GM19395 (cell line): ENCODE measurements around the gene ZSCAN5B.
"Not testable (repeated sequence)": the region's sequence is repeated elsewhere in the genome, so short reads cannot be mapped to it uniquely, and the experiment has no call there.

Experiments
- ATAC-seq: cut with Tn5 transposase; IDR thresholded peaks from one replicate; pipeline ENCODE4 v1.9.1; 2021; ENCODE audit warnings: mild to moderate bottlenecking, moderate library complexity; ENCODE audit not compliant: unreplicated experiment

The ZSCAN5B gene

GRCh38 chr19:56176310-56176709 is 21.3 kb downstream of the ZSCAN5B start:
- ATAC-seq: not testable (repeated sequence)

DNA sequence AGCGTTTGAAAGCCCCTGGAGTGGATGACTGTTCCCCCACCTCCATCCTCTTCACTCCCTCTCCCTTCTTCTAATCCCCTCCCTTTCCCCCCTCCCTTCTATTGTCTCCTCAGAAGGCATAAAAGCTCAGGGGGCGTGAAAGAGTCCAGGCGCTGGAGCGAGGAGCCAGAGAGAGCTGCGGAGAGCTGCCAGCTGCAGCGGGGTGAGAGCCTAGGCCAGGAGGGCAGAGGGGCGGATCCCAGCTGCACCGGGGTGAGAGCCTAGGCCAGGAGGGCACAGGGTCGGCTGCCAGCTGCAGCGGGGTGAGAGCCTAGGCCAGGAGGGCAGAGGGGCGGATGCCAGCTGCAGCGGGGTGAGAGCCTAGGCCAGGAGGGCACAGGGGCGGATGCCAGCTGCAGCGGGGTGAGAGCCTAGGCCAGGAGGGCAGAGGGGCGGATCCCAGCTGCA is 21.7 kb downstream of the ZSCAN5B start, which contains the start of gene GALP:
Gene GALP (plus strand): TSS at position 148 of the 447 bp plus-strand sequence. CDS start 1,101 bp downstream, outside the sequence.
- ATAC-seq: not testable (repeated sequence)

GRCh38 chr19:56174550-56174949 is 23.0 kb downstream of the ZSCAN5B start:
- ATAC-seq: no peak

DNA sequence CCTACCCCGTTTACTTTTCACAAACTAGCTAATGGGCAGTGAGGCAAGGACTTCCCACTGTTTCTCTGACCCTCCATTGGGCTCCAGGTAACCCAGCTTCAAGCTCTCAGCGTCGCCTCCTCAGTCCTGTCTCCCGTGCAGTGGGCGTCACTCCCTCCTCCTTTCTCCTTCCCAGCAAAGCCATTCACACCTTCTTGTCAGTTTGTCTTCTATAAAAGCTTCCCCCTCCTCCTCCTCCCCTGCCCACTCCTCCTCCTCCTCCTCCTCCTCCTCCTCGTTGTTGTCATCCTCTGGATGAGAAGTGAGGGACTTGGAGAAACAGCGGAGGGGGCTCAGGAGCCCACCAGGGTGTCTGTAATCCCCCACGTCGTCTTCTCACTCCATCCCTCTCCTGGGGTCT is 23.5 kb downstream of the ZSCAN5B start:
- ATAC-seq: no peak

DNA sequence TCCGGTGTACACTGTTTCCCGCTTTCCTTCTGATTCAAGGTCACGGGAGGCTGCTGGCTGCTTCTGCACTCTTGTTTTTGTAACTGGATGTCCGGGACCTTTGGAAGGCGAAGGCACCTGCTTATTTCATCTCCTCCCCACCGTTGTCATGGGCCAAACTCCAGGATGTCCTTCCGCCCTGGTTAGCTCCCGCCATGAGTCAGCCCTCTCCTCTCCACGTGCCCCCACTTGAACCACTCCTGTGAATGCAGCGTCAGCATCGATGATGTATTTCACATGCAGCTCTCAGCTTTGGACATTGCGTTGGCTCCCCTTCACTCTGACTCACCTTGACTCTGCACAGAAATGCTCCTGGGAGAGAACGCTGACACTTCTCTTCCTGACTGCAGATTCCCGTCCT is 27.3 kb downstream of the ZSCAN5B start:
- ATAC-seq: no peak

DNA sequence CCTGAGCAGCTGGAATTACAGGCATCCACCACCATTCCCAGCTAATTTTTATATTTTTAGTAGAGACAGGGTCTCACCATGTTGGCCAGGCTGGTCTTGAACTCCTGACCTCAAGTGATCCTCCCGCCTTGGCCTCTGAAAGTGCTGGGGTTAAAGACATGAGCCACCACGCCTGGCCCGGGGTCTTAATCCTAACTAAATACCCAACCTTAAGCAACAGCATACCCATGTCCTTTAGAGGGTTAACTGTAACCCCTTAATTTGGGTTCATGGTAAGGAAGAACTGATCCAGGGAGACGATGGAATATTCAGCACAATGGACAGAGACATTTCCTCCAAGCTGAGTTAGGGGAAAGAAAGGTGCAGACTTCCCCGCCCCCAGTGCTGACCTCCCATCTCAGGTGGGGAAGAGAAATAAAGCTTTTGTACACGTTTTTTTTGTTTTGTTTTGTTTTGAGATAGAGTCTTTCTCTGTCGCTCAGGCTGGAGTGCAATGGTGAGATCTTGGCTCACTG is 30.5 kb downstream of the ZSCAN5B start:
- ATAC-seq: no peak

DNA sequence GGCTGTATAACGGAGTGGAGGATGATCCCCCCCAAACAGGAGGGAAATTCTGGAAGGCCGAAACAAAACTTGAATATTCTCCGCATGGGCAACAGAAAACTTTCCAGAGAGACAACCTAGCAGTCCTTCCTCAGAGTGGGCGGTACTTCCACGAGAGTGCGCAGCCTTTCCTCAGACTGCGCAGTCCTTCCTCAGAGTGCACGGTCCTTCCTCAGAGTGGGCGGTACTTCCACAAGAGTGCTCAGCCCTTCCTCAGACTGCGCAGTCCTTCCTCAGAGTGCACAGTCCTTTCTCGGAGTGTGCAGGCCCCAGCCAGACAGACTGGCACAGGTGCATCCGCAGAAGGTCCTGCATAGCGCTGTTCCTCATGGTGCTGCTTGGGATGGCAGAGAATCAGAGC is 34.5 kb downstream of the ZSCAN5B start:
- ATAC-seq: no peak

- no peak for ATAC-seq
Observed at GRCh38 chr19:56162258-56162657, 35.3 kb downstream of the ZSCAN5B start.

- no peak for ATAC-seq
Observed at GRCh38 chr19:56161534-56161933, 36.0 kb downstream of the ZSCAN5B start.

- ATAC-seq: no peak
Observed at GRCh38 chr19:56159622-56160271, 37.8 kb downstream of the ZSCAN5B start.

- ATAC-seq: no peak
Observed at GRCh38 chr19:56159009-56159559, 38.5 kb downstream of the ZSCAN5B start.

- ATAC-seq: no peak
Observed at GRCh38 chr19:56158170-56158757, 39.3 kb downstream of the ZSCAN5B start.

- no peak for ATAC-seq
Observed at GRCh38 chr19:56156768-56157167, 40.8 kb downstream of the ZSCAN5B start.

- ATAC-seq: no peak
Observed at GRCh38 chr19:56155124-56155687, 42.4 kb downstream of the ZSCAN5B start.

DNA sequence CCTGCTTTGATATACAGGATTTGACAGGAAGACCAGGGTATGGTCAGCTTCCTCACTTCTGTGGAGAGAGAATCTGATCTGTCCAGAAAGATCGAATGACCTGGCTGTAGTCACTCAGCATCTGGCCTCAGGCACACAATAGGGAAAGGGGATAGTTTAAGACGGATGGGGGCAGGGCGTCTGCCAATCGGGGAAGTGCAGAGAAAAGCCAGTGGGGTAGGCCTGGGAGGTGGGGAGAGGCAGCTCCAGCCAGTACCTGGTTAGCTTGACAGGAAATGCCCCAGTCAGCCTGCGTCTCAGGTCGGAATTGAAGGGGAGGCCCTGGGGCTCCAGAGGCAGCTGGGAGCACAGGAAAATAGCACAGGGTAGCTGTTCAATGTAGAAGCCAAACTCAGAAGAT is 44.1 kb downstream of the ZSCAN5B start:
- no peak for ATAC-seq

DNA sequence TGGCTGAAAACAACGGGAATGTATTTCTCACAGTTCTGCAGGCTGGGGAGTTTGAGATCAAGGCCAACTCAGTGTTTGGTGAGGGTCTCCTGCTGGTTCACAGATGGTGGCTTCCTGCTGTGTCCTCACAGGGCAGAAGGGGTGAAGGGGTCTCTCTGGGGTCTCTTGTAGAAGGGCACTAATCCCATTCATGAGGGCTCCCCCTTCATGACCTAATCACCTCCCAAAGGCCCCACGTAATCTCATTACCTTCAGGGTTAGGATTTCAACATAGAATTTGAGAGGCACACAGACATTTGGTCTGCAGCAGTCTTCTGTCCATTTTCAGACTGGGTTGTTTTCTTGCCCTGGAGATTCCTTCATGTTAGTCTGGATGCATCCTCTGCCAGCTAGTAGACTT is 44.9 kb downstream of the ZSCAN5B start:
- no peak for ATAC-seq

- ATAC-seq: no peak
Observed at GRCh38 chr19:56150358-56150757, 47.2 kb downstream of the ZSCAN5B start.

- no peak for ATAC-seq
Observed at GRCh38 chr19:56149656-56150038, 47.9 kb downstream of the ZSCAN5B start.

DNA sequence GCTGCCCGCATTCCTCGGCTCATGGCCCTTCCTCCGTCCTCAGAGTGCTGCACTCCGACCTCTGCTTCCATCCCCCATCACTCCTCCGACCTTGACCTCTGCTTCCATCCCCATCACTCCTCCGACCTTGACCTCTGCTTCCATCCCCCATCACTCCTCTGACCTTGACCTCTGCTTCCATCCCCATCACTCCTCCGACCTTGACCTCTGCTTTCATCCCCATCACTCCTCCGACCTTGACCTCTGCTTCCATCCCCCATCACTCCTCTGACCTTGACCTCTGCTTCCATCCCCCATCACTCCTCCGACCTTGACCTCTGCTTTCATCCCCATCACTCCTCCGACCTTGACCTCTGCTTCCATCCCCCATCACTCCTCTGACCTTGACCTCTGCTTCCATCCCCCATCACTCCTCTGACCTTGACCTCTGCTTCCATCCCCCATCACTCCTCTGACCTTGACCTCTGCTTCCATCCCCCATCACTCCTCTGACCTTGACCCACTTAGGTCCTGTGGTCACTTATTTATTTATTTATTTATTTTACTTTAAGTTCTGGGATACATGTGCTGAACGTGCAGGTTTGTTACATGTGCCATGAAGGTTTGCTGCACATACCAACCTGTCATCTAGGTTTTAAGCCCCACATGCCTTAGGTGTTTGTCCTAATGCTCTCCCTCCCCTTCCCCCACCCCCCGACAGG is 48.5 kb downstream of the ZSCAN5B start:
- not testable (repeated sequence) for ATAC-seq

DNA sequence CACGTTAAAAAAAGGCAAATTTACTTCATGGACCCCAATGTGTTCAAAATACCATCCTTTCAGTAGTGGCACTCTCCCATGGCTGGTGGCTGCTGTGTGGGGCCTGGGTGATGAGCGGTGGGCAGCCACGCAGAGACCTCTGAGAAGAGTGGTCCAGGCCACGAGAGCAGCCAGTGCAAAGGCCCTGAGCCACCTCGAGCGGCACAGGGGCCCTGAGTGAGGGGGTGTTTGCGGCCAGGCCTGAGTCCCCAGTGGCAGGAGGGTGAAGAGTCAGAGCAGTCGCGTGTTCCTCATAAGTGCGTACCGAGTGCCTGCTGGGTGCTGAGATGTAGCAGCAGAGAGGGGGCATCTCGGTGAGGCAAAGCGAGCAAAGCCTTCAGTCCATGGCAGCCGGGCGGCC is 49.5 kb downstream of the ZSCAN5B start:
- ATAC-seq: no peak

- ATAC-seq: no peak
Observed at GRCh38 chr19:56147307-56147706, 50.3 kb downstream of the ZSCAN5B start.
